ENCODE data around the gene AUTS2. TPM values are rescaled to one million over a fixed set of nuclear protein-coding genes. Genes with fewer than 3 reads are reported as not detected.

Gene AUTS2
- total and polyA plus RNA-seq, 2 of the 8 experiments (the other 6 are each of a cell fraction or from before 2014, with no cell fraction given) = 25.9 to 101 TPM

- FAIRE-seq (no peak), DNase-seq (ENCODE audit: low read depth in 1 of 2, low spot score in 2 of 2) (no peak)
- H3K18ac ChIP-seq (ENCODE audit: extremely low read depth, low read length) = peak overlapping the region; percentile 17
- no peaks in the 10 kb centered on the region; a peak in 1 of 4 replicates for H3K9me3 ChIP-seq (ENCODE audit: insufficient read depth in 2 of 2, low read depth in 1 of 2, low read length in 1 of 2)
- no peak overlapping the region for H3K9ac ChIP-seq (replicated peaks in 1 of 4; ENCODE audit: extremely low read depth in 1 of 4, low read depth in 3 of 4, low read length in 3 of 4)
- no peaks in the 10 kb centered on the region for H3K23me2 ChIP-seq (ENCODE audit: low read depth, low read length)
- no peaks in the 10 kb centered on the region for H4K20me1 ChIP-seq (replicated peaks in 1 of 2; ENCODE audit: control insufficient read depth in 1 of 2, insufficient read depth in 2 of 2, low read length in 2 of 2)
- WGBS, 2 experiments (ENCODE audit: extremely low coverage in 1 of 2, insufficient coverage in 1 of 2, insufficient read length in 1 of 2, insufficient replicate concordance in 2 of 2, low coverage in 1 of 2, low lambda C conversion rate in 2 of 2, missing lambda C conversion rate in 1 of 2) = 77% methylated on average over 5 of the region's 5 CpGs; no CpG with 5 or more reads in 1 of the 2 experiments
- H3K27me3 ChIP-seq (replicated peaks in 1 of 4; ENCODE audit: control insufficient read depth in 3 of 4, extremely low read depth in 1 of 4, insufficient read depth in 3 of 4, low read length in 3 of 4) = no peaks in the 10 kb centered on the region; a peak in 2 of 7 replicates
- no peaks in the 10 kb centered on the region for H3K79me1 ChIP-seq (ENCODE audit: low read depth, low read length)
- no peak overlapping the region for H3K4me2 ChIP-seq (ENCODE audit: insufficient read depth in 1 of 2, low read depth in 2 of 2, low read length in 2 of 2)
- H4K91ac ChIP-seq (replicated peaks; ENCODE audit: insufficient read length, low read length) = no peak overlapping the region
- H2AK5ac ChIP-seq (ENCODE audit: low read depth, low read length) = no peak overlapping the region
- peaks cover 3 to 17% (median 11%) of the 10 kb centered on the region in 4 experiments; a peak in 6 of 7 replicates for H3K4me1 ChIP-seq (replicated peaks in 1 of 4; ENCODE audit: control insufficient read depth in 3 of 4, insufficient read depth in 4 of 4, low read length in 3 of 4)
- no peak overlapping the region for H2BK120ac ChIP-seq (replicated peaks; ENCODE audit: low read depth, low read length)
- ChIA-PET CTCF (ENCODE audit: partially characterized antibody) (no interaction called here), POLR2A (ENCODE audit: partially characterized antibody) (no interaction called here)
- no peak overlapping the region for H3K14ac ChIP-seq (ENCODE audit: insufficient read length)
- peak overlapping the region; percentile 36; the same call in 1 of the 2 replicates for H2BK20ac ChIP-seq (ENCODE audit: low read length)
- H3K23ac ChIP-seq (ENCODE audit: insufficient read length) = no peak overlapping the region
- no peak overlapping the region for H3K56ac ChIP-seq (replicated peaks; ENCODE audit: insufficient read length, low read depth, low read length)
- no peaks in the 10 kb centered on the region for H3K79me2 ChIP-seq (ENCODE audit: control insufficient read depth in 1 of 2, insufficient read depth in 2 of 2, low read length in 2 of 2)
- H3K4ac ChIP-seq (replicated peaks; ENCODE audit: insufficient read length, low read depth, low read length) = no peak overlapping the region
- 0 out of 2 replicates have a peak overlapping the region, but pooled peaks have one; percentile 5 for H2BK12ac ChIP-seq (ENCODE audit: low read depth, low read length)
- H3K36me3 ChIP-seq (ENCODE audit: control insufficient read depth in 2 of 4, insufficient read depth in 4 of 4, low read length in 3 of 4) = no peaks in the 10 kb centered on the region; a peak in 1 of 8 replicates
- no peak overlapping the region for H3K27ac ChIP-seq (ENCODE audit: low read depth, low read length)
- H4K5ac ChIP-seq (ENCODE audit: insufficient read length, low read depth, low read length) = no peak overlapping the region
- H2BK15ac ChIP-seq (ENCODE audit: low read length) = 0 out of 2 replicates have a peak overlapping the region, but pooled peaks have one; percentile 55
- no peak overlapping the region for H2AFZ ChIP-seq (ENCODE audit: low read length)
- no peak for TF ChIP-seq YY1 (IDR thresholded peaks at IDR 0.05; ENCODE audit: low read depth, low read length)
- 0 out of 8 replicates have a peak overlapping the region, but pooled peaks of 1 of the 4 experiments have one; percentile 5 for H3K4me3 ChIP-seq (ENCODE audit: extremely low read depth in 1 of 4, insufficient read depth in 2 of 4, low read depth in 3 of 4, low read length in 4 of 4)
- no peak overlapping the region for H4K8ac ChIP-seq (ENCODE audit: extremely low read depth, insufficient read depth, low read length)
- 0 out of 2 replicates have a peak overlapping the region, but pooled peaks have one; percentile 19 for H2BK5ac ChIP-seq (ENCODE audit: low read depth, low read length)
Observed at GRCh38 chr7:70632400-70632799, 1034.1 kb downstream of the AUTS2 start.
